Left kidney (tissue), 2 donors: ENCODE results near the gene PCBP3. TPM values are rescaled to one million over a fixed set of nuclear protein-coding genes. Genes with fewer than 3 reads are reported as not detected.

Experiments used
- DNase-seq: peaks from one replicate; pipeline ENCODE4 v3.0.0-alpha.2; 2013
- polyA plus RNA-seq: library from polyadenylated mRNA; unstranded; fragments of 120-200 nt; gene quantifications from one replicate; pipeline ENCODE4 v1.2.1, GENCODE V29; 2013; ENCODE audit not compliant: insufficient read length

The PCBP3 gene
- polyA plus RNA-seq, 1 donor: 2.0 TPM

DNA sequence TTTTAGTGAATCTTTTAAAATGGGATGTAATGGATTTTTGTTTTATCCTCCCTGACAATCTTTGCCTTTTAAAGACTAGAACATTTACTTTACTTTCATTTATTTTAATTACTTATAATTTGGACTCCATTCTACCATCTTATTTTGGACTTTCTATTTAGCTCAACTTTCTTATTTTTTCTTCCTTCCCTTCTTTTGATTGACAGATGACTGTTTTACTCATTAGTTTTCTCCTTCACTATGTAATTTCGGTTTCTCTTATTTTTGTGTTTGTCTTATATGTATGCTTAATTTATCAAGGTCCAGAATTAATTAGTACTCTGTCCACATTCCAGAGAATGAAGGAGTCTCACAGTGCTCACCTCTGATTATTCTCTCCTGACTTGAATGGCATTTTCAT is 109.9 kb downstream of the PCBP3 start:
- no peak for DNase-seq

DNA sequence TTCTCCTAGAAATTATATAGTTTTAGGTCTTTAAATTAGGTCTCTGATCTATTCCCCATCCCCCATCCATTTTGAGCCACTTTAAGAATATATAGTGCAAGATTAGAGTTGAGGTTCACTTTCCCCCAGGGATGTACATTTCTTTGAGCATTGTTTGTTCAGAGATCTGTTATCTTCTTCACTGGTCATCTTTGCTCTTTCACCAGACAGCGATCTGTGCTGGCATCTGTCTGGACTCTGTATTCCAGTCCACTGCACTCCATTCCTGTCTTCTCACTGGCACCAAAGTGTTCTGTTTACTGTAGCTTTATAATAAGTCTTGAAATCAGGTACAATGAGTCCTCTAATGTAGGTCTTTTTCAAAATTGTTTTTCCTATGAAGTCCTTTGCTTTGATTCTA is 112.5 kb downstream of the PCBP3 start:
- no peak for DNase-seq

DNA sequence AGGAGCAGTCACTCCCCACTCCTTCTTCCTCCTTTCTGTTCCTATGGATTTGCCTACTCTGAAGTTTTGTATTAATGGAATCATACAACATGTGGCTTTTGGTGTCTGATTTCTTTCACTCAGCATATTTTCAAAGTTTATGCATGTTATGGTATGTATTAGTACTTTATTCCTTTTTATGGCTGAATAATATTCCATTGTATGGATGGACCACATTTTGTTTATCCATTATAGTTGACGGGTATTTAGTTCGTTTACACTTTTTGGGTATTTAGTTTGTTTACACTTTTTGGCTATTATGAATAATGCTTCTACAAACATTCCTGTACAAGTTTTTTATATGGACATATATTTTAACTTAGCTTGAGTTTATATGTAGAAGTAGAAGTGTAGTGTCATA is 113.1 kb downstream of the PCBP3 start:
- DNase-seq: no peak

DNA sequence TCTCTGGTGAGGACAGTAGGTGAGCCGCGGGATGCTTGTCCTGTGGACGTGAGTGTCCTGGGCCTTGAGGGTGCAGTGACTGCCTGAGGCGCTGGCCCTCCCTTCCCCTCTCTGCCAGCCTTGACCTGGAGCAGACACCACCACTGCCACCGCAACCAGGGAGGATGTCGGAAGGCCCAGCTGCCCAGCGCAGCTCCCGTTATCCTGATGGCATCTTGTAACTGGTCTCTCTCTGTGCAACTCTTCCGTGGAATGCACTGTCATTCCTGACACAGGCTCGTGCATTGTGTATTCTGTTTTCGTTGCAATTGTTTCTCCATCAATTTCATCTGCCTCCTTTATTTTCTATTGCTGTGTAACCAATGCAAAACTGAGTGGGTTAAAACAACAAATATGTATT is 118.2 kb downstream of the PCBP3 start:
- DNase-seq: no peak

DNA sequence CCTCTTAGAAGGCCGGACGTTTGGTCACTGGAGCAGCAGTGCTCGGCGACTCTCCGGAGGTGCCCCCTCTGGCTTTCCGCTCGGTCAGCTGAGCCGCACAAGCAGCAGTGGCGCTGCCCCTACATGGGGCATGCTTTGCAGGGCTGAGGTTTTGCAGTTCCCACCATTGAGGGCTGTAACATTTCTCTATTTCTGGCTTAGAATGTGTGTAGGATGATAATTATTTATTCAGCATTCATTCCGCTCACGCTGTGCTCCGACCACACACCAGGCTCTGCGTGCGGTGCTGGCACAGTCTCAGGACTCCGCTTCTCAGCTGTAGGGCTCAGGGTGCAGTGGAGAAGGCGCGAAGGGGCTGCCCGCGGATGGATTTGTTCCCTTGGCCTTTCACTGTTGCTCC is 119.5 kb downstream of the PCBP3 start:
- DNase-seq: no peak

DNA sequence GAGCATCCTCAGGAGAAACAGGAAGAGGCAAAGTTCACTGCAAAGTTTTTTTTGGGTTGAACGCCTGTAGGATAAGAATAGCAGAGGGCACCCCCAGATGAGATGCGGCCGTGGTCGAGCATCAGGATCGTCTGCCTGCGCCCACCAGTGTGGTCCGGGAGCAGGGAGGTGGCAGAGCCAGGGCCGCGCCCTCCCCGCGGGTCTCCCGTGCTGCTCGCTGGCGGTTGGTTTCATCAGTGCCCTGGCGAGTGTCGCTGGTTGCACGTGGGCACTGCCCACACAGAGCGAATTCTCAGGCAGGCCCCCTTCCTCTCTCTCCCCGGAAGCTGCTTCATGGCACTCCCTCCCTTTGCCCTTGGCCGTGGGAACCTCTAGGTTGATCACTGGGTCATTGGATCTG is 120.0 kb downstream of the PCBP3 start:
- DNase-seq: no peak

DNA sequence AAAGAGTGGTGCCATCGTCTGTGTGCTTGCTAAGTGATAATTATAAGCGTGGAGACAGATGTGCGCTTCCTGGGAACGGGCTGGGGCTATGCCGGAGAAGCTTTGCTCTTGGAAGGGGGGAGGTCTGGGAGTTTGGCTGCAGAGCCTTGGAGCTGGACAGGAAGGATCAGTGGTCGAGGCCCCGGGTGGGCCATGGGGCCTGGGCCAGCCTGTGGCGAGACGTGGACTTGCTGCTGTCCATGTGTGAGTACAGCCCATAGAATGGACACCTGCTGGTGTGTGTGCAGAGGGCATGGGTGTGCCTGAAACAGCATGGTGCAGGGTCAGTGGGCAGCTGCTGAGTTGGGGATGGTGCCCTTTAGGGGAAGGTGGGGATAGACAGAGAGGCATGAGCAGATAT is 121.3 kb downstream of the PCBP3 start:
- no peak for DNase-seq

DNA sequence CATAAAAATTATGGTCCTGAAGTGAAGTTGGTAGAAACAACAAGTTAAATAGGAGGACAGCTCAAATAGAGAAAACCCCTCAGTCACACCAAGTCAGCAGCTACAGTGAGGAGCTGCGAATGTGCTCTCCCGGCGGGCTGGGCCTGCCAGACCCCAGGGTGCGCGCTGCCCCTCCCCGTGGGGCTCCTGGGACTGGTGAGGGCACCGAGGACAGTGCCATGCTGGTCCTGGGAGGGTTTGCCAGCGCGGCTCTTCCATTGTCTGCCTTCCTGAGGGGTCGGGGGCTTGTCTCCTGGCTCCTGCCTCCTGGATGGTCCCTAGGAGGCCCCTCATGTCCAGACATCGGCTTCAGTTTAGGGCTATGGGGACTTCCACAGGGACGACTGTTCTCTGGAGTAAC is 121.8 kb downstream of the PCBP3 start:
- DNase-seq: no peak

DNA sequence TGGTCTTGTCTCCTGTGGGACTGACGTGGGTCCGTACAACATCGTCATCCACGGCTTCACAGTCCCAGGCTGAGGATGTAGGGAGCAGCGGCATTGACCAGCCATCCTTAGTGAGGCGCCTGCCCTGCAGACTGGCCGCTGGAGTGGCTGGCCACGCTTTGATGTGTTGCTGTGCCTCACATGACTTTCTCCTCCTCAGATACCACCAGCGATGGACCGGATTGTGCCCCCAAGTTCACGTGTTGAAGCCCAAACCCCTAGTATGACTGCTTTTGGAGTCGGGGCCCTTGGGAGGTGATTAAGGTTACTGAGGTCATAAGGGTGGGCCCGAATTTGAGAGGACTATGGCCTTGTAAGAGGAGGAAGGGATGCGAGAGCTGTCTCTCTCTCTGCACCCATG is 122.5 kb downstream of the PCBP3 start:
- no peak for DNase-seq

DNA sequence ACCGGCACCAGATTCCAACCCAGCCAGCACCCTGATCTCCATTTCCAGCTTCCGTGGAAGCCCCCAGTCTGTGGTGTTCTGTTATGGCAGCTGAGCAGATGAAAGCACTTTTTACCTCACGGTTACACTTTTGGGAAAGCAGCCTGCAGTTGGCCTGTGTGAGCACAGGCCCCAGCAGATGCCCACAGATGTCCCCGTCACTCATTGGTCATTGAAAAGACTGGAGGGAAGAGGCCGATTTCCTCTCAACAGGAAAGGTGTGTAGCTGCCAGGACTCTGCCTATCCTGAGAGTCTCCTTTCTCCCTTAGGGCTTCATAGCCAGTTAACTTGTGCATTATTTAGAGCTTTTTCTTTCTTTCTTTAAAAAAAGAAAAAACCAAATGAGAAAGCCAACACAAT is 123.0 kb downstream of the PCBP3 start:
- no peak for DNase-seq

DNA sequence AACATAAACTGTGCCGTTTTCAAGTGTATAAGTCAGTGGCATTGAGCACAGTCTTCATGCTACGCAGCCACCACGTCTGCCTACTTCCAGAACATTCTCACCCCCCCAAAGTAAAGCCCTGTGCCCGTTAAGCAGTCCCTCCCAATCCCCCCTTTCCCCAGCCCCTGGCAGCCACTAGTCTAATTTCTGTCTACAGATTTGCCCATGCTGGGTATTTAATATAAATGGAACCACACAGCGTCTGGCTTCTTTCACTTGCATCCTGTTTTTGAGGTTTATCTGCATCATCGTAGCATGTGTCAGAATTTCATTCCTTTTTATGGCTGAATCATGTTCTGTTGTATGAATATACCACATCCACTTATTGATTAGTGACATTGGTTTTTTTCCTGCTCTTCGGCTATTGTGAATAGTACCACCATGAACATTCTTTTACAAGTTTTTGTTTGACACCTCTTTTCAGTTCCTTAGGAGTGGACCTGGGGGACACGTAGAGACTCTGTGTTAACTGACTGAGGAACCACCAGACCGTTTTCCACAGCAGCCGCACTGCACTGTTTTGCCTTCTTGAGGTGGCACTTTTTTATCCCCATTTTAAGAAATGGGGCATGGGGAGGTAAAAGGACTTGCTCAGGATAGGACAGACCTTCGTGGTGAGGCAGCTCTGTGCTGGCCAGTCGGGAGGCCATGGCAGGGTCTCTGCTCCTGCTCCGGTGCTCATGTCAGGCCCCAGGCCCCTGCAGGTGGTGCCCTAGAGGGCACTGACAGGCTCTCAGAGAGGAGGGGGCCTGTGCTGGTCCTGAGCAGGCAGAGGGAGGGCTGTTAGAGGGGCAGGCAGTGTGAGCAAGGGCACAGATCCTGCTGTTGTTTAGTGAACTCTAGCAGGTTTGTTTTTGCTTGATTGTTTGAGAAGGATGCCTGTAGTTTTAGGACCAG is 123.8 kb downstream of the PCBP3 start:
- no peak for DNase-seq

DNA sequence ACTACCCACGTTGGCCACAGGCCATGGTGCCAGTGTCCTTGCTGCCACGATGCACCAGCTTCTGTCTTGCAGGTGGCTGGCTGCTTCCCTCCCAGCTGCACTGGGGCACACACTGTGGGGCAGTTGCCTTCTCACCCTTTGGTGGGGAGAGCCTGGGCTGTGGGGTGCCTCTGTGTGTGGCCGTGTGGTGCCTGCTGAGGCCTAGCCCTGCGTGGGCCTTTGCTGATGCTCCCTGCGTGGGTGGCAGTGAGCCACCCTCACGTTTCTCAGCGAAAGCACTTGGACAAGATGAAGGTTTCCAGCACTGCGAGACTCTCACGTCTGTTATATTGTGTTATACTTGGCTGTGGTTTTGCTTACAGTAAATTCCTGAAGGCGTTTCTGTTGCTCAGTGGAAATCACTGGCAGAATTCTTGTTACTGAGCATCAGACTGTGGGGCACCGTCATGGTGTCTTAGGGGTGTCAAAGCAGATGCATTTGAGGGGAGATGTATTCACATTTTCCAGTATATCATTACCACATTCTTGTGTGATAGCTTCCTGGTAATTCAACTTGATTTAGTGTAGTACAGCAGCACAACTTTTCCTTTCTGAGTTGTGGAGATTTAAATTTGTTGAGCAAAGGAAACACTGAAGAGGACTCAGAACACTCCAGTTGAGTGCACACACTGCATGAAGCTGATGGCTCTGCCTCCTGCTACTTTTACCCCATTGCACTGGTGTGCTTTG is 124.7 kb downstream of the PCBP3 start:
- no peak for DNase-seq

DNA sequence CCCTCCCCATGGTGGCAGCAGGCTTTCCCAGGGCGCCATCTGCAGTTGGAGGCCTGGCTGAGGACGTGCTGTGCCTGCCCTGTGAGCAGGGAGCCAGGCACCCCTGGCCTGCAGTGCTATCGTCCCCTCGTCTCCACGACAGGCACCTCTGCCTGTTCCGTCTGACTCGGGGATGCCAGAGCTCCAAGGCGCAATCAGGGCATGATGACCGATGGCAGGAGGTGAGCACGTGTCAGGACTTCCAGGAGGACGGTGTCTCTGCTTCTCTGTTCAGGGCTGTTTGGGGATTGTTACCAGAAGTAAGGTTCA is 125.2 kb downstream of the PCBP3 start:
- DNase-seq: no peak

DNA sequence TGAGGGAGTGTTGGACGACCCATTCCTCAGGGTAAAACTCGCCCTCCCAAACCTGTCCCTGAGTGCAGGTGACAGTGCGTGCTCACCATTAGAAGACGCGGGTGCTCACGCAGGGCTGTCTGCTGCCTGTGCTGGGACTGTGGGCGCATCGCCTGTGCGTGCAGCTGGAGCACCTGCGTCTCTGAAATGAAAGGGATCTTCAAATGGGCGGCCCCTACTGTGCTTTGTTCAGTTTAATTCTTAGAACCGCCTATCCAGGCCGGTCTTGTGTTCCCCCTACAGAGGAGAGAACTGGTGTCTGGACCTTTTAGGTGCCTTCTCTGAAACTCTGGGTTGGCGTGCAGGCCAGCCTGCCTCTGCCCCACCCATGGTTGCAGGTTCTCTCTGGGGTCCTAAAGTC is 125.8 kb downstream of the PCBP3 start:
- DNase-seq: no peak

DNA sequence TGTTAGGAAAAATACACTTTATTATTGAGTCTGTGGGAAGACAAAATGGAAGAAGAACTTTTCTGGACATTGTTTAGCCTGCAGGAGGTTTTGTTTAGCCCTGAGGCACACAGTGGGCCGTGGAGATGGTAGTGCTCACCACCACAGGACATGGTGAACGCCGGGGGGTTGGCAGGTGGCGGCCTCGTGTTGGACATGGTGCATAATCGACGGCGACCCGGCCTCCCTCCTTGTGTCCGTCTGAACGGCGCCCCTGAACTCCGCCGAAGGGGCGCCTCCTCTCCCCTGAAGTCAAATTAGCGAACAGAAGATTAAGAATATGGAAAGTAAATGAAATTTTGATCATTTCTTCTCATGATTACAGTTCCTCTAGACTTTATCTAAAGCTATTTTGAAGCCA is 126.4 kb downstream of the PCBP3 start:
- no peak for DNase-seq

DNA sequence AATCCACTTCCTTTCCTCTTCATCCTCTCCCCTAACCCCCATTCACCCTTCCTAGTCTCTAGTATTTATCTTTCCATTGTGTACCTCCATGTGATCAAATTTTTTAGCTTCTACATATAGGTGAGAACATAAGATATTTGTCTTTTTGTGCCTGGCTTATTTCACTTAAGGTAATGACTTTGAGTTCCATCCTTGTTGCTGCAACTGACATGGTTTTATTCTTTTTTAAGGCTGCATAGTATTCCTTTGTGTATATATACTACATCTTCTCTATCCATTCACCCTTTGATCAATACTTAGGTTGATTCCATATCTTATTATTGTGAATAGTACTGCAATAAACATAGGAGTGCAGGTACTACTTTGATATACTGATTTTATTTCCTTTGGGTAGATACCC is 128.7 kb downstream of the PCBP3 start:
- DNase-seq: no peak

DNA sequence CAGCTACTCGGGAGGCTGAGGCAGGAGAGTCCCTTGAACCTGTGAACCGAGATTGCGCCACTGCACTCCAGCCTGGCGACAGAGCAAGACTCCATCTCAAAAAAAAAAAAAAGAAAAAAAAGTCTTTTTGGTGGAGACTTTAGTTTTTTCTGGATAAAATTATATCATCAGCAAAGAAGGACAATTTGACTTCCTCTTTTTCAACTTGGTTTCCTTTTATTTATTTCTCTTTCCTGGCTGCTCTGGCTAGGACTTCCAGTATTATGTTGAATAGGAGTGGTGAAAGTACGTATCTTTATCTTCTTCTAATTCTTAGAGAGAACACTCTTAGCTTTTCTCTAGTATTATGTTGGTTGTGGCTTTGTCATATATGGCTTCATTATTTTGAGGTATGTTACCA is 130.8 kb downstream of the PCBP3 start:
- no peak for DNase-seq

DNA sequence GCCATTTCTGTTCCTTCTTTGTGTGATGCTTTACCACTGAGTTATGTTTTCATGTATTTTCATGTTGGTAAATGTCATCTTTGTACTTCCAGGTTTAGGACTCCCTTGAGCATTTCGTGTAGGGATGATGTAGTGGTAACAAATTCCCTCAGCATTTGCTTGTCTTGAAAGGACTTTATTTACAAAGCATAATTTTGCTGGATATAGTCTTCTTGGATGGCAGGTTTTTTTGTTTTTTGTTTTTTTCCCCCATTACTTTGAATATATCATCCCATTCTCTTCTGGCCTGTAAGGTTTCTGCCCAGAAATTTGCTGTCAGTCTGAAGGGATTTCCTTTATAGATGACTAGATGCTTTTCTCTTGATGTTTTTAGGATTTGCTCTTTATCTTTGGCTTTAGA is 133.4 kb downstream of the PCBP3 start:
- no peak for DNase-seq

DNA sequence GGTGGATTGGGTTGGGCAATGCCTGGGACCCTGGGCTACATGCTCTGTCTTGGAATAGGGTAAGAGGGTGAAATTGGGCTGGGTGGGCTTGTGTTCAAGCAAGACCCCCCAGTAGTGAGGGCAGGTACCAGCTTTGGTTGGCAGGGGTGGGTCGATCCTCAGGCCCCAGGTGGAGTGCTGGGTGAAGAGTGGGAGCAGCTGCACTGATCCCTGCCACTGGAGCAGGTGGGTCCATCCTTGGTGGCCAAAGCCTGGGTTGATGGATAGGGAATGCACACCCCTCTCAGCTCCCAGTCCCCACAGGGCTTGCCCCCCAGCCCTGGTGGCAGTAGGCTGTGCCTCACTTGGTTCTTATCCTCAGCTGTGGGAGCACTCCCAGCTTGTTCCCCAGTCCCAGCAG is 135.2 kb downstream of the PCBP3 start:
- no peak for DNase-seq

DNA sequence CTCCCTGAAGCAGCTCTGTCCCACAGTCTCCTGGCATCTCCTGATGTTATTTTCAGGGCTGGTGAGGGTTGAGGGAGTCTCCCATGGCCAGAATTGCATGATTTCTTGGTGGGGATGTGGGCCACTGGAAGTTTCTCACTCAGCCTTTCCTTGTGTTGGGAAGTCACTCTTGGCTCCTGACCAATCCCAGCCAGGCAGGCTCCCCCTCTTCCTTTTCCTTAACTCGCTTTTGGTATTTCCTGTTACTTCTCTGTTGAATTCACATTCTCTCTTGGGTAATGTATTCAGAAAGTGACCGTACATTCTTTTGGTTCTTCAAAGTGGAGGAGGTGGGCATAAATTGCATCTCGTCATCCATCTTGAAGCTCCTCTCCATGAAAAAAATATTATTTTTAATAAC is 135.7 kb downstream of the PCBP3 start:
- DNase-seq: no peak

DNA sequence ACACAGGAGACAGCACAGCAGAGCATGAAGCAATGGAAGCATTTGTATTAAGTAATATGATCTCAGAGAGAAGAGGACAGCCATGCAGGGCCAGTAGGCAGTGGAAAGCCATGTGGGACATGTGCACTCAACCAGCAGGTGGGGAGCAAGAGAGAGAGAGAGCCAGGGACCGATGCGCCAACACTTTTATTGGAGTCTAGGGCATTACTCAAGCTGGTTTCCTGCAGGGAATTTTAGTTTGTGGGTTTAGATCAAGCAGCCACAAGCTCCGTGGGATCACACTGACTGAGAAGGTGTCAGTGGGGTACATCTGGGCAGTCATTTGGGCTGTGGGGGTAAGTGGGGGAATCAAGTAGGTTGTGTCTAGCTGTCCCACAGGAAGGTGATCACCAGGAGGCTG is 137.1 kb downstream of the PCBP3 start:
- DNase-seq: no peak

DNA sequence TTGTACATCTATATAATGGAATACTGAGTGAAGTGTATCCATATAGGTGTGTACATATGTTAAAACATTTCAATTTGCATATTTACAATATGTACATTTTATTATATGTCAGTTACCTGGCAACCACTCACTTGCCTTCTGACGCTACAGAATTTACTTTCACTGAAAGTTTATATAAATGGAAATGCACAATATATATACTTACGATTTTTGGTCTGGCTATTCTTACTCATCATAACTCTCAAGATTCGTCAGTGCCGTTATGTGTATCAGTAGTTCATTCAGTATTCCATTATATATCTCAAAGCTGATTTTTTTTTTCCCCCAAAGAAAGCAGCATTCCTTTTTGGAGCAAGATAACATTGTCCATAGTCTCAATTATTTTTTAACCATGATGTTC is 138.2 kb downstream of the PCBP3 start:
- no peak for DNase-seq

DNA sequence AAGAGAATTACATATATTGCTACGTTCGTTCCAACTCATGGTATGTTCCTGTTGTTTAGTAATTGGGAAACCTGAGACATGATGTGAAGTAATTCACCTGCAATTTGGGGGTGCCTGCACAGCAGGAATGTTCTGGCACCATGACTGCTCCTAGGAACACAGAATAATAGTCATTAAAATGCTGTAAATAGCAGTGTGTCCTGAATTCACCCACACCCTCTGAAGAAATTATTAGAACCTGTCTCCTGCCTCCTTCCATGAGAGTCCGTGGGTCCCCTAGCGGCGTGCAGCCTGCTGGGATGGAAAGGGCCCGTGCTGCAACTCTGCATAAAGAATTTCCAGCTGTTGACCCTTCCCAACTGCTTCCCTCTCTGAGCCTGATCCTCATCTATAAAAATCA is 143.1 kb downstream of the PCBP3 start:
- DNase-seq: no peak

DNA sequence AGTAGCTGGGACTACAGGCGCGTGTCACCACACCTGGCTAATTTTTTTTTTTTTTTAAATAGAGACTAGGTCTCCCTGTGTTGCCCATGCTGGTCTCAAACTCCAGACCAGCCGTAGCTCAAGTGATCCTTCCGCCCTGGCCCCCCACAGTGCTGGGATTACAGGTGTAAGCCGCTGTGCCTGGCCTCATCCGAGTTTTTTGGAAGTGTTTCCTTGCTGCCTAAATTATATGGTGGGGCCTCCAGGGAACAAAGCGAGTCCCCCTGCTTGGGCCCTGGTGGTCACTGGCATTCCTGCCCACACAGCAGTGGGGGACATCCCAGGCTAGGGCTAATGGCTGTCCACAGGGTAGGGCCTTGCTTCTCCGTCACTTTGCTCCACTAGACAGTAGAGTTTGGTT is 143.8 kb downstream of the PCBP3 start:
- DNase-seq: no peak
